C1 segment of cervical spinal cord (tissue), 14 donors: ENCODE results near the gene HPRT1.
"Not testable (repeated sequence)": the region's sequence is repeated elsewhere in the genome, so short reads cannot be mapped to it uniquely, and the experiment has no call there.

ENCODE experiments used
- DNase-seq, 14 donors: peaks; one replicate each; lab custom pipeline; 2025; lab: John Stamatoyannopoulos, UW

HPRT1 gene

DNA sequence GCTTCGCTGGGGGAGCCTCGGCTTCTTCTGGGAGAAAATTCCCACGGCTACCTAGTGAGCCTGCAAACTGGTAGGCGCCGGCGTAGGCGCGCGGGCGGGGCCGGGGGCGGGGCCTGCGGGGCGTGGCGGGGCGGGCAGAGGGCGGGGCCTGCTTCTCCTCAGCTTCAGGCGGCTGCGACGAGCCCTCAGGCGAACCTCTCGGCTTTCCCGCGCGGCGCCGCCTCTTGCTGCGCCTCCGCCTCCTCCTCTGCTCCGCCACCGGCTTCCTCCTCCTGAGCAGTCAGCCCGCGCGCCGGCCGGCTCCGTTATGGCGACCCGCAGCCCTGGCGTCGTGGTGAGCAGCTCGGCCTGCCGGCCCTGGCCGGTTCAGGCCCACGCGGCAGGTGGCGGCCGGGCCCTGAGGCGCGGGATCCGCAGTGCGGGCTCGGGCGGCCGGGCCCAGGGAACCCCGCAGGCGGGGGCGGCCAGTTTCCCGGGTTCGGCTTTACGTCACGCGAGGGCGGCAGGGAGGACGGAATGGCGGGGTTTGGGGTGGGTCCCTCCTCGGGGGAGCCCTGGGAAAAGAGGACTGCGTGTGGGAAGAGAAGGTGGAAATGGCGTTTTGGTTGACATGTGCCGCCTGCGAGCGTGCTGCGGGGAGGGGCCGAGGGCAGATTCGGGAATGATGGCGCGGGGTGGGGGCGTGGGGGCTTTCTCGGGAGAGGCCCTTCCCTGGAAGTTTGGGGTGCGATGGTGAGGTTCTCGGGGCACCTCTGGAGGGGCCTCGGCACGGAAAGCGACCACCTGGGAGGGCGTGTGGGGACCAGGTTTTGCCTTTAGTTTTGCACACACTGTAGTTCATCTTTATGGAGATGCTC is at the start of gene HPRT1:
HPRT1 (plus strand) TSS at position 161 of the 857 bp plus-strand sequence; CDS start at position 308, 147 bp downstream.
- peak in 12 of 14 donors; percentile 18 to 72 (median 58) for DNase-seq

GRCh38 chrX:134416087-134416486 is 43.9 kb upstream of the HPRT1 start:
- no peak for DNase-seq

DNA sequence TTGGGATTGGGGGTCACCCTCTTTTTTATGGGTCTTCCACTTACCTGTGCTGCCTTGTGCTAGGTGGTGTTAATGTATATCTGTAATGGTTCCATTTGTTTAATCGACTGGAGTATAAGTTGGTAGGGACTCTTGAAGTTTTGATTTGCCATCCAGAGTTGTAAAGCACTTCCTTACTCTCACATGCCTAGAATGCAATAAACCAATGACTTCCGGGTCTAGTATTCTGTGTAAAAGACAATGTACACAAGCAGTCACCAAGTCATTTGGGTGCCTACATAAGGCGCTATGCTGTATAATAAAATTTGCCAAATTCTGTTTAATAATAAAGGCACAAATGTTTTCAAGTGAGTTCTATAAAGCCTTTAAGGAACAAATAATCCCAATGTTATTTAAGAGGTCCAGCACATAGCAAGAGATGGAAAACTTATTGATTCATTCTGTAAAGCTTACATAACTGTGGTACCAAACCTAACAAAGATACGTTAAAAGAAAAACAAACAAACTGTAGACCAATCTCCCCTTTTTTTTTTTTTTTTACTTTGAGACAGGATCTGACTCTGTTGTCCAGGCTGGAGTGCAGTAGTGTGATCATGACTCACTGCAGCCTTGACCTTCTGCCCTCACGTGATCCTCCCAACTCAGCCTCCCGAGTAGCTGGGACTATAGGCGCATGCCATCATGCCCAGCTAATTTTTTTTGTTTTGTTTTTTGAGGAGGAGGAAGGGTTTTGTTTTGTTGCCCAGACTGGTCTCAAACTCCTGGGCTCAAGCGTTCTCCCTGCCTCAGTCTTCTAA is 41.5 kb upstream of the HPRT1 start:
- no peak for DNase-seq

GRCh38 chrX:134419784-134420183 is 40.2 kb upstream of the HPRT1 start:
- DNase-seq: no peak

DNA sequence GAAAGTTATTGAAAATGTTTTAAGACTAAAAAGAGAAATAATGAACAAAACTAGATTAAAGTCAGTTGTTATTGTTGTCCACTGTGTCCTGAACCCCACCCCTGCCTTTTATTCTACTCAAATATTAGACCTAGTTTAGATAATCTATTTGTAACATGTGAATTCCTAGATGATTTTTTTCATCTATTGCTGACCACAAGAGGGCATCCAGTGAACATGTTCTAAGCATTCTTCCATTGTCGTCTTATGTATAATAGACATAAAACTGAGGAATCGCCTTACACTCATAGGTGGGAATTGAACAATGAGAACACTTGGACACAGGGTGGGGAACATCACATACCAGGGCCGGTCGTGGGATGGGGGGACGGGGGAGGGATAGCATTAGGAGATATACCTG is 36.4 kb upstream of the HPRT1 start:
- peak in 1 of 14 donors; percentile 2 for DNase-seq

- no peak for DNase-seq
Observed at GRCh38 chrX:134426281-134426680, 33.7 kb upstream of the HPRT1 start.

GRCh38 chrX:134431894-134432293 is 28.1 kb upstream of the HPRT1 start:
- no peak for DNase-seq

- no peak for DNase-seq
Observed at GRCh38 chrX:134435894-134436293, 24.1 kb upstream of the HPRT1 start.

DNA sequence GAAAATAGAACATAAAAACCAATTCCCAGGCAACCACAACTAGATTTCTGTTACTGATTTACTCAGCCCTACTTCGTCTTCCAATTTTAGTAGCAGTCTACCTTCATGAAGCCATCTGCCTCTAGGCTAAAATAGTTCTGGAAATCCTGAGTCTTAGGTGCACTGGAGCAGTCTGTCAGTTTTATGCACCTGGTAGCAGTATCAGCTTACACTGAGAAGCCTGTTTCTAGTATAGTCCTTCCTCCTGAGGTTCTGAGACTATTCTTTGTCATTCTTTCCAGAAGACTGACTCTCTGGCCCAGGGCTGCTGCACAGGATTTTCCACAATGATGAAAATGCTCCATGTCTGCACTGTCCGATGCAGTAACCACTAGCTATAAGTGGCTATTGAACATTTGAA is 16.9 kb upstream of the HPRT1 start:
- DNase-seq: no peak

DNA sequence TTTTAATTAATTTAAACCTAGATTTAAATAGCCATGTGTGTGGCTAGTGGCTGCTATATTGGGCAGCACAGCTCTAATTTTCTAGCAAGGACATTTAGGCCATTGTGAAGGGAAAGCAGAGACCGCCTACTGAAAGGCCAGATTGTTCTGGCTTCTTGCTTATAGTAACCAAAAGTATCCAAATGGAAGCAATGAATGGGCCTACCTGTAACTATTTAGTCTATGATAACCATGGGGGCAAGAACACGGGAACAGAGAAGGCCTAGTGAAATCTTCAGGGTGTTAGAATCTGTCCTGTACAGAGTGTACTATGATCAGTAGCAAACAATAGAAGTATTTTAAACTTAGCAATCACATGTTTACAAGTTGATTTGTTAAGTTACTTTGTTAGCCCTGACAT is 16.5 kb upstream of the HPRT1 start:
- DNase-seq: no peak

GRCh38 chrX:134444681-134445080 is 15.3 kb upstream of the HPRT1 start:
- DNase-seq: no peak

DNA sequence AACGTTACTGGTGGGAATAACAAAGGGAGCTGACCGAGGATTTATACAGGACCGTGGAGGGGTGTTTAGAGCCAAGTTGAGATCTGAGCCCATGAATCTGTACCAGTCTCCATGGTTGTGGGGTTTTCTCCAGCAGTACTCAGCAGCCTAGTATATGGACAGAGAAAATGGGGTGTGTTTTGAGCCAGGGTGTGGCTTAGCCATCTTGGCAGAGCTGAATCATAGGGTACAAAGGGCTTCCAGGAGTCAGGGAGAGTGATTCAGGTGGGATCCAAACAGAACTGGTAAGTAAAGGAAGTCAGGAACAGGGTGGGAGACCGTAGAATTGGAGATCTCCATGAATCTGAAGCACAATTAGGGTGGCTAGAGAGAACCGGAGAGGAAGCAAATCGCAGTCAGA is 7.4 kb upstream of the HPRT1 start:
- no peak for DNase-seq

DNA sequence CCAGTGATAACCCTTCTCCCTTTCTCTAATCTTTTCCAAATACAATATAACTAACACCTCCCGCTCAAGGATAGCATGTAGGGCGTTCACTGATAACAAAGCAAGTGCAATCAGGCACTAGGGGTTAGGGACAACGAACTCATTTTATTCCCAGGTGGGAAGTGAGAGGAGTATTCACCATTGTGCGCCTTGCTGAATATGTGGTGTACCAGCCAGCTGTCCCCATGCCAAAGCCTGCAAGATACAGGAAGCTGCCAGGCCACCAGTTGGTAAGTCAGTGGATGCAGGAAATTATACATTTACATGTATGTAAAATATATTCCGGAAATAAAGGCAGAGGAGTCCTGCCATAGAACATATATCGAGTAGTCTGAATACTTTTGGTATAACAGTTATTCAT is 6.3 kb upstream of the HPRT1 start:
- no peak for DNase-seq

- DNase-seq: no peak
Observed at GRCh38 chrX:134454506-134454905, 5.5 kb upstream of the HPRT1 start.

DNA sequence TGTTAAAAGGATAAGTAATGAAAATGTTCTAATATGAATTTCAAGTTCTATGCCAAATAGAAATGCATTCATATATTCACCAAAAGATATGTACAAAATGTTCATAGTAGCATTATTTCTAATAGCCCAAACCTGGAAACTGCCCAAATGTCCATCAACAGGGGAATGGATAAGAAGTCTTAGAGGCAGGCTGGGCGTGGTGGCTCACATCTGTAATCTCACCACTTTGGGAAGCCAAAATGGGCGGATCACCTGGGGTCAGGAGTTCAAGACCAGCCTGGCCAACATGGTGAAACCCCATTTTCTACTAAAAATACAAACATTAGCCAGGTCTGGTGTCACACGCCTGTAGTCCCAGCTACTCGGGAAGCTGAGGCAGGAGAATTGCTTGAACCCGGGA is 2.3 kb upstream of the HPRT1 start:
- DNase-seq: no peak

DNA sequence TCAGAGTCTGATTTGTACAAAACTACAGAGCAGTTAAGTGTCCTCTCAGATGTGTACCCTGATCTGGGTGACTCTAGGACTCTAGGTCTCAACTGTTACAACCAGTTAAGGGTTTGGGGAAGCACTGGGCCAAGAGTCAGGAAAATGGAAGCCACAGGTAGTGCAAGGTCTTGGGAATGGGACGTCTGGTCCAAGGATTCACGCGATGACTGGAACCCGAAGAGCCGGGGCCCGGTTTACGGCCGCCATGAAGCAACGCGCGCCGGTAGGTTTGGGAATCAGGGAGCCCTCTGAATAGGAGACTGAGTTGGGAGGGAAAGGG is 321 bp upstream of the HPRT1 start:
- no peak for DNase-seq

- DNase-seq: no peak
Observed at GRCh38 chrX:134460862-134461220, 876 bp downstream of the HPRT1 start.

DNA sequence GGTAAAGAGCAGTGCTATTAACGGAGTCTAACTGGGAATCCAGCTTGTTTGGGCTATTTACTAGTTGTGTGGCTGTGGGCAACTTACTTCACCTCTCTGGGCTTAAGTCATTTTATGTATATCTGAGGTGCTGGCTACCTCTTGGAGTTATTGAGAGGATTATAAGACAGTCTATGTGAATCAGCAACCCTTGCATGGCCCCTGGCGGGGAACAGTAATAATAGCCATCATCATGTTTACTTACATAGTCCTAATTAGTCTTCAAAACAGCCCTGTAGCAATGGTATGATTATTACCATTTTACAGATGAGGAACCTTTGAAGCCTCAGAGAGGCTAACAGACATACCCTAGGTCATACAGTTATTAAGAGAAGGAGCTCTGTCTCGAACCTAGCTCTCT is 1.5 kb downstream of the HPRT1 start:
- no peak for DNase-seq

DNA sequence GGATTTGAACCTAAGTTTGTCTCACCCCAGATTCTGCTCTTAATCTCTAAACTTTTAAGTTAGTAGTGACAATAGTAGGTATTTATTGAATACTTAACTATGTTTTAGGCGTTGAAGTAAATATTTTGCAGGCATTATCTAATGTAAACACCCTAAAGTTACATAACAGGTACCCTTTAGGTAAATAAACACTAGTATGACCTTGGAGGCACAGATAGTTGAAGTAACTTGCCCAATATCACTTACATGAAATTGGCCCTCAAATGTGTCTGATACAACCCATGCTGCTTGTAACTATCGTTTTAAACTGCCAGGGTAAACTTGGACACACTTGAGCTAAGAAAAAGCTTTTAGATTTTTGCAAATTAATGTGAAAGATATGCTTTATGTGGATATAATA is 3.0 kb downstream of the HPRT1 start:
- no peak for DNase-seq

GRCh38 chrX:134464453-134464852 is 4.5 kb downstream of the HPRT1 start:
- not testable (repeated sequence) for DNase-seq

DNA sequence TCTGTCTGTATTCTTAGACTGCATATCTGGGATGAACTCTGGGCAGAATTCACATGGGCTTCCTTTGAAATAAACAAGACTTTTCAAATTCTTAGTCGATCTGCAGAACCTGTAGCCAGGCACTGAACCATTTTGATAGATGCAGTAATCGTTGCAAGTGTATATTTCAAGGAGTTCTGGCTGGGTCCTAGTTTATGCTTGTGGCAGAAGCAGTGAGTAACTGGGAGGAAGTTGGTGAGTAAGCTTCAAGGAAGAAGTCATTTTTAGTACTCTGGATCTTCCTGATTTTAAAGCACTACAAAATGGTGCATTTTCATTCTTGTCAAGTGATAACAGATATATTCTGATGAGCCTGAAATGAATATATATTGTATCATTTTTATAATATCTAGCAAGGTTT is 9.5 kb downstream of the HPRT1 start:
- no peak for DNase-seq

DNA sequence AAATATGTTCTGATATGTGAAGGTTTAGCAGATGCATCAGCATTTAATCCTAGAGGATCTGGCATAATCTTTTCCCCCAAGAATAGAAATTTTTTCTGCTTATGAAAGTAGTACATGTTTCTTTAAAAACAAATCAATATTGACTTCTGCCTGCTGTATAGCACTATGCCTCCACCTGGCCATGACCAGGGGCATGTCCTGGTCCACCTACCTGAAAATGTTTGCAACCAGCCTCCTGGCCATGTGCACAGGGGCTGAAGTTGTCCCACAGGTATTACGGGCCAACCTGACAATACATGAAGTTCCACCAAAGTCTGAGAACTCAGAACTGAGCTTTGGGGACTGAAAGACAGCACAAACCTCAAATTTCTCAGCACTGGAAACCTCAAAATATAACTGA is 10.0 kb downstream of the HPRT1 start:
- DNase-seq: no peak

DNA sequence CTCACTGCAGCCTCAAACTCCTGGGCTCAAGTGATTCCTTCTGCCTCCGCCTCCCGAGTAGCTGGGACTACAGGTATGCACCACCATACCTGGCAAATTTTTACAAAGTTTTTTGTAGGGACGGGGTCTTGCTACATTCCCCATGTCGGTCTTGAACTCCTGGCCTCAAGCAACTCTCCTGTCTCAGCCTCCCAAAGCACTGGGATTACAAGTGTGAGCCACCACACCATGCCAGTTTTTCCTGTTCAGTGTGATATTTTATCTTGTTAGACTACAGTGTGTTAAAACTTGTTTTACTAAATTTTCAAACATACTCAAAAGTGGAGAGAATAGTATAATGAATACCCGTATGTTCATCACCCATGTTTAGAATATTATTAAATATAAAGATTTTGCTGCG is 12.1 kb downstream of the HPRT1 start:
- no peak for DNase-seq
